ENCODE measurements around the gene ERCC2.

- no peak for TF ChIP-seq POLR2A (IDR thresholded peaks at IDR 0.05)
- TF ChIP-seq POLR2AphosphoS5 (IDR thresholded peaks at IDR 0.05) = no peak
- no peak for TF ChIP-seq CTCF (IDR thresholded peaks at IDR 0.05)
These were observed 12.1 kb upstream of the ERCC2 start for GRCh38 chr19:45382426-45382825.
